Stomach (tissue), 9 donors: ENCODE results near the gene GREM1. TPM values are rescaled to one million over a fixed set of nuclear protein-coding genes. Genes with fewer than 3 reads are reported as not detected.
A peak's percentile ranks its signal among the peaks of the same experiment; 100 is the strongest.

Source experiments
- DNase-seq, 2 donors: peaks; one replicate each; pipeline versions ENCODE4 v3.0.0 to v3.0.0-alpha.2; 2013 to 2019
- H3K27ac ChIP-seq, 5 donors: fragments of 200-600 bp in 4 of 5; sonication (generic) in 4 of 5; one replicate each; pipeline ENCODE4 v1.5.1; 2013 to 2019; ENCODE audit warnings: mild to moderate bottlenecking in 1 of 5, moderate library complexity in 1 of 5
- H3K27me3 ChIP-seq, 3 donors: fragments of 200-600 bp; sonication (generic); one replicate each; pipeline ENCODE4 v1.5.1; 2017 to 2019; ENCODE audit warnings: mixed run types in 1 of 3
- H3K36me3 ChIP-seq, 4 donors: fragments of 200-600 bp; sonication (generic); 1 replicate in 3 of 4; 2 replicates in 1 of 4; pipeline ENCODE4 v1.5.1; 2016 to 2019
- H3K4me1 ChIP-seq, 4 donors: fragments of 200-600 bp; sonication (generic); one replicate each; pipeline ENCODE4 v1.5.1; 2016 to 2019
- H3K4me3 ChIP-seq, 4 donors: fragments of 200-600 bp; sonication (generic) in 3 of 4; one replicate each; pipeline ENCODE4 v1.5.1; 2016 to 2019; ENCODE audit warnings: mild to moderate bottlenecking in 1 of 4
- H3K9me3 ChIP-seq, 4 donors: fragments of 200-600 bp; sonication (generic); one replicate each; pipeline ENCODE4 v1.5.1; 2016 to 2019
- EP300 ChIP-seq: sonication (generic); formaldehyde crosslinking; IDR thresholded peaks from one replicate; pipeline ENCODE4 v1.6.1; 2017; ENCODE audit warnings: antibody characterized with exemption
- POLR2A ChIP-seq, 4 donors: fragments of 450-650 bp; IDR thresholded peaks; one replicate each; pipeline ENCODE4 v1.6.1; 2016; ENCODE audit warnings: antibody characterized with exemption in 4 of 4, control low read depth in 2 of 4, mild to moderate bottlenecking in 1 of 4, moderate library complexity in 1 of 4
- POLR2AphosphoS5 ChIP-seq, 3 donors: sonication (generic); formaldehyde crosslinking; IDR thresholded peaks; one replicate each; pipeline ENCODE4 v1.6.1; 2016; ENCODE audit warnings: antibody characterized with exemption in 3 of 3
- WGBS, 5 donors: extraction: QIAGEN DNeasy Blood & Tissue Kit in 3 of 5; methylation state at CpG; one replicate each; pipeline versions ENCODE4 v1.1.5 to v1.1.7; 2013 to 2018; 5-methylcytosine and 5-hydroxymethylcytosine counted together
- intact Hi-C: fragments of 100-400 bp; cut with DNase I; formaldehyde crosslinking; loops from one replicate; pipeline ENCODE4 v1.15.1; 2023; ENCODE audit warnings: low total_unique reads
- polyA plus RNA-seq, 3 donors: library from polyadenylated mRNA; stranded (reverse); fragments of 200-250 nt; gene quantifications; one replicate each; pipeline ENCODE4 v1.2.3, GENCODE V29; 2013
- total RNA-seq, 5 donors: library from RNA; depleted of rRNA; stranded (reverse); fragments of >200 nt; gene quantifications; one replicate each; pipeline versions ENCODE4 v1.1.0 to v1.2.3, GENCODE V29; 2014 to 2016
- TF ChIP-seq, protein P1 (sequence below), 7 experiments: fragments of 450-650 bp in 4 of 7; fragments of 200-600 bp in 3 of 7; sonication (generic) in 3 of 7; IDR thresholded peaks; one replicate each; pipeline ENCODE4 v1.5.1; 2016 to 2019; ENCODE audit warnings: antibody characterized with exemption in 7 of 7, control low read depth in 2 of 7, mild to moderate bottlenecking in 1 of 7
- donor health status: healthy with polysubstance abuse.
- donor health status: Bipolar disorder and iron deficiency.
- donor health status: healthy.

Gene GREM1
- total and polyA plus RNA-seq, 8 donors = 4.0 to 50.0 (median 13.8) TPM

- Histone ChIP-seq H3K4me1 (peaks cover 26 to 36% (median 28%) of the 10 kb centered on the region in 4 donors), H3K36me3 (no peaks in the 10 kb centered on the region), H3K27ac (peak overlapping the region in 4 of 5 donors; percentile 33 to 82 (median 75)), H3K4me3 (peak overlapping the region; percentile 38 to 61 (median 51)), H3K27me3 (peaks cover 21 to 76% (median 50%) of the 10 kb centered on the region in 3 donors), H3K9me3 (no peaks in the 10 kb centered on the region)
- 2 to 9% (median 3%) methylated on average over 11 to 70 of the region's 70 CpGs for WGBS, 5 donors
- intact Hi-C loops = no loop called here
- peak; percentile 43 to 51 for DNase-seq
- TF ChIP-seq EP300 (no peak), POLR2AphosphoS5 (IDR thresholded peaks at IDR 0.05) (no peak), POLR2A (IDR thresholded peaks at IDR 0.05) (no peak)
- TF ChIP-seq, protein P1, sequence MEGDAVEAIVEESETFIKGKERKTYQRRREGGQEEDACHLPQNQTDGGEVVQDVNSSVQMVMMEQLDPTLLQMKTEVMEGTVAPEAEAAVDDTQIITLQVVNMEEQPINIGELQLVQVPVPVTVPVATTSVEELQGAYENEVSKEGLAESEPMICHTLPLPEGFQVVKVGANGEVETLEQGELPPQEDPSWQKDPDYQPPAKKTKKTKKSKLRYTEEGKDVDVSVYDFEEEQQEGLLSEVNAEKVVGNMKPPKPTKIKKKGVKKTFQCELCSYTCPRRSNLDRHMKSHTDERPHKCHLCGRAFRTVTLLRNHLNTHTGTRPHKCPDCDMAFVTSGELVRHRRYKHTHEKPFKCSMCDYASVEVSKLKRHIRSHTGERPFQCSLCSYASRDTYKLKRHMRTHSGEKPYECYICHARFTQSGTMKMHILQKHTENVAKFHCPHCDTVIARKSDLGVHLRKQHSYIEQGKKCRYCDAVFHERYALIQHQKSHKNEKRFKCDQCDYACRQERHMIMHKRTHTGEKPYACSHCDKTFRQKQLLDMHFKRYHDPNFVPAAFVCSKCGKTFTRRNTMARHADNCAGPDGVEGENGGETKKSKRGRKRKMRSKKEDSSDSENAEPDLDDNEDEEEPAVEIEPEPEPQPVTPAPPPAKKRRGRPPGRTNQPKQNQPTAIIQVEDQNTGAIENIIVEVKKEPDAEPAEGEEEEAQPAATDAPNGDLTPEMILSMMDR (IDR thresholded peaks at IDR 0.05) = no peak
Measured at GRCh38 chr15:32718821-32719716, 1.3 kb downstream of the GREM1 start.

DNA sequence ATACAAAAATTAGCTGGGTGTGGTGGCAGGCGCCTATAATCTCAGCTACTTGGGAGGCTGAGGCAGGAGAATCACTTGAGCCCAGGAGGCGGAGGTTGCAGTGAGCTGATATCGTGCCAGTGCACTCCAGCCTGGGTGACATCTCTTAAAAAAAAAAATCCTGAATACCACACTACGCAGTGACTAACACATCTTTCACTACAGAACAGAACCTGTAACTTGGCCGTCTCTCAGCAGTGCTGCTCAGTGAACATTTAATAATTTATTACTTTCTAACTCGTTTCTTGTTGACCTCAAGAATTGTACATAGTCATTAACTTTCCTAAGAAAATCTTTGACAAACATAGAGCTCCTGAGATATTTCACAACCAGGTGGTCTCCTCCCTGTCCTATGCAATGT is 3.8 kb downstream of the GREM1 start:
- H3K9me3 ChIP-seq = no peaks in the 10 kb centered on the region
- H3K36me3 ChIP-seq = no peaks in the 10 kb centered on the region
- DNase-seq = no peak
- peaks cover 26 to 30% (median 28%) of the 10 kb centered on the region in 4 donors for H3K4me1 ChIP-seq
- TF ChIP-seq POLR2AphosphoS5 (IDR thresholded peaks at IDR 0.05) = no peak
- TF ChIP-seq, protein P1 (IDR thresholded peaks at IDR 0.05) = no peak
- no peak for TF ChIP-seq POLR2A (IDR thresholded peaks at IDR 0.05)
- peak overlapping the region in 1 of 5 donors; percentile 82 for H3K27ac ChIP-seq
- intact Hi-C loops = no loop called here
- H3K4me3 ChIP-seq = peak overlapping the region in 1 of 4 donors; percentile 55
- 75 to 84% (median 82%) methylated on average over 6 of the region's 6 CpGs for WGBS, 5 donors
- H3K27me3 ChIP-seq = peaks cover 17 to 51% (median 39%) of the 10 kb centered on the region in 3 donors

DNA sequence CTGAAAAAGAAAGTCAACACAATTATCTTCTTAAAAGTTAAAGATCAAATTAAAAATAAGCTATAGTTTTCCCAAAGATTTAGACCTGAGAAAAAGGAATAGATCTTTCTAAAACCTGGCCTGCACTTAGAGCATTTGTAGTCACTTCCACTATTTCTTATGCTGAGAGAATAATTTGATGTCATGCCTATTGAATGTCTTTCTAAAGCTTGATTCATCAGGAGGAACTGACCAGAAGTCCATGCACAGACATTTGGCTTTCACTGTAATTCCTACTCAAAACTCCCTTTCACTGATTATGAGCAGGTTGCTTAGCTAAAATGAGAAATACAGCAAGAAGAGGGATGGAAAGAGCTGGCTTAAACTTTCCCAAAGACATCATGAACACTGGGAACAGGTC is 4.3 kb downstream of the GREM1 start:
- H3K27me3 ChIP-seq = peaks cover 16 to 45% (median 33%) of the 10 kb centered on the region in 3 donors
- H3K36me3 ChIP-seq = no peaks in the 10 kb centered on the region
- H3K4me1 ChIP-seq = peaks cover 24 to 25% (median 25%) of the 10 kb centered on the region in 4 donors
- intact Hi-C loops = no loop called here
- no peak for DNase-seq
- H3K9me3 ChIP-seq = no peaks in the 10 kb centered on the region
- no peak overlapping the region for H3K27ac ChIP-seq
- H3K4me3 ChIP-seq = no peak overlapping the region
- TF ChIP-seq POLR2A (IDR thresholded peaks at IDR 0.05) = no peak
- TF ChIP-seq, protein P1 (IDR thresholded peaks at IDR 0.05) = no peak
- no peak for TF ChIP-seq POLR2AphosphoS5 (IDR thresholded peaks at IDR 0.05)
- TF ChIP-seq EP300 = no peak

GRCh38 chr15:32723171-32723948 is 5.6 kb downstream of the GREM1 start:
- no peak for DNase-seq
- WGBS, 5 donors = 53 to 61% (median 54%) methylated on average over 2 of the region's 2 CpGs
- Histone ChIP-seq H3K4me1 (peaks cover 12 to 13% (median 12%) of the 10 kb centered on the region in 4 donors), H3K27me3 (peaks cover 4 to 33% (median 21%) of the 10 kb centered on the region in 3 donors), H3K36me3 (no peaks in the 10 kb centered on the region), H3K9me3 (peaks cover 0 to 6% (median 2%) of the 10 kb centered on the region in 4 donors), H3K4me3 (no peak overlapping the region), H3K27ac (no peak overlapping the region)
- intact Hi-C loops = no loop called here
- no peak for TF ChIP-seq EP300
